Upper lobe of left lung (tissue), 4 donors: ENCODE results near the gene TGFBR3L.

Experiments
- EP300 ChIP-seq, 4 donors: sonication (generic); formaldehyde crosslinking; IDR thresholded peaks; one replicate each; pipeline ENCODE4 v1.5.1; 2017; ENCODE audit warnings: antibody characterized with exemption in 4 of 4, control low read depth in 2 of 4
- POLR2A ChIP-seq, 4 donors: fragments of 450-650 bp; IDR thresholded peaks; one replicate each; pipeline ENCODE4 v1.5.1; 2016 to 2017; ENCODE audit warnings: antibody characterized with exemption in 4 of 4, mild to moderate bottlenecking in 2 of 4
- POLR2AphosphoS5 ChIP-seq, 2 donors: sonication (generic); formaldehyde crosslinking; IDR thresholded peaks; one replicate each; pipeline ENCODE4 v1.5.1; 2017; ENCODE audit warnings: antibody characterized with exemption in 2 of 2
- TF ChIP-seq, protein P1 (sequence below), 6 experiments: fragments of 450-650 bp in 4 of 6; fragments of 200-600 bp in 2 of 6; sonication (generic) in 2 of 6; IDR thresholded peaks; one replicate each; pipeline ENCODE4 v1.5.1; 2016 to 2019; ENCODE audit warnings: antibody characterized with exemption in 6 of 6

- TF ChIP-seq POLR2A (IDR thresholded peaks at IDR 0.05) (no peak), POLR2AphosphoS5 (IDR thresholded peaks at IDR 0.05) (no peak), EP300 (IDR thresholded peaks at IDR 0.05) (no peak)
- TF ChIP-seq, protein P1, sequence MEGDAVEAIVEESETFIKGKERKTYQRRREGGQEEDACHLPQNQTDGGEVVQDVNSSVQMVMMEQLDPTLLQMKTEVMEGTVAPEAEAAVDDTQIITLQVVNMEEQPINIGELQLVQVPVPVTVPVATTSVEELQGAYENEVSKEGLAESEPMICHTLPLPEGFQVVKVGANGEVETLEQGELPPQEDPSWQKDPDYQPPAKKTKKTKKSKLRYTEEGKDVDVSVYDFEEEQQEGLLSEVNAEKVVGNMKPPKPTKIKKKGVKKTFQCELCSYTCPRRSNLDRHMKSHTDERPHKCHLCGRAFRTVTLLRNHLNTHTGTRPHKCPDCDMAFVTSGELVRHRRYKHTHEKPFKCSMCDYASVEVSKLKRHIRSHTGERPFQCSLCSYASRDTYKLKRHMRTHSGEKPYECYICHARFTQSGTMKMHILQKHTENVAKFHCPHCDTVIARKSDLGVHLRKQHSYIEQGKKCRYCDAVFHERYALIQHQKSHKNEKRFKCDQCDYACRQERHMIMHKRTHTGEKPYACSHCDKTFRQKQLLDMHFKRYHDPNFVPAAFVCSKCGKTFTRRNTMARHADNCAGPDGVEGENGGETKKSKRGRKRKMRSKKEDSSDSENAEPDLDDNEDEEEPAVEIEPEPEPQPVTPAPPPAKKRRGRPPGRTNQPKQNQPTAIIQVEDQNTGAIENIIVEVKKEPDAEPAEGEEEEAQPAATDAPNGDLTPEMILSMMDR (IDR thresholded peaks at IDR 0.05): no peak
These were observed 26.2 kb downstream of the TGFBR3L start for GRCh38 chr19:7940841-7941240.
